ENCODE results near the gene LMLN.
"Not testable (repeated sequence)": the region's sequence is repeated elsewhere in the genome, so short reads cannot be mapped to it uniquely, and the experiment has no call there.

LMLN gene

GRCh38 chr3:197956626-197956988 lies 3.4 kb upstream of the LMLN start:
- DNase-seq (ENCODE audit: low read depth) = no peak

DNA sequence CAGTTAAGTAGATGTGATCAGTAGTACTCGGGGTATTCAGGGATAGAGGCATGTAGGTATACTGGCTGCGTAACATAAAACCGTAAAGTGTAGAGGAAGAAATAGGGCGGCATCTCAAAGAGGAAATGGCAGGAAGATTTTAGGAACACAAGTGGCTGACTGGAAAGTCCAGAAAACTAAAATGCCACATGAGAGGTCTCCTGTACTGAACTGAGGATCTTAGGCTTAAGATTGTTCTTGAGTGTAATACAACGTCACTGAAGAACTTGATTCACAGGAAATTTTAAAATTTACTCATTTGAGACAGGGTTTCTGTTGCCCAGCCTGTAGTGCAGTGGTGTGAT lies 2.3 kb upstream of the LMLN start:
- no peak for DNase-seq (ENCODE audit: low read depth)

GRCh38 chr3:197958346-197958745 lies 1.7 kb upstream of the LMLN start:
- DNase-seq (ENCODE audit: low read depth) = no peak

GRCh38 chr3:197958848-197959247 lies 1.2 kb upstream of the LMLN start:
- not testable (repeated sequence) for DNase-seq (ENCODE audit: low read depth)

- DNase-seq (ENCODE audit: low read depth) = no peak
These were observed 522 bp upstream of the LMLN start for GRCh38 chr3:197959500-197959890.

GRCh38 chr3:197960694-197961581 lies 921 bp downstream of the LMLN start:
- DNase-seq (ENCODE audit: low read depth) = no peak

- no peak for DNase-seq (ENCODE audit: low read depth)
These were observed 1.5 kb downstream of the LMLN start for GRCh38 chr3:197961582-197961945.

DNA sequence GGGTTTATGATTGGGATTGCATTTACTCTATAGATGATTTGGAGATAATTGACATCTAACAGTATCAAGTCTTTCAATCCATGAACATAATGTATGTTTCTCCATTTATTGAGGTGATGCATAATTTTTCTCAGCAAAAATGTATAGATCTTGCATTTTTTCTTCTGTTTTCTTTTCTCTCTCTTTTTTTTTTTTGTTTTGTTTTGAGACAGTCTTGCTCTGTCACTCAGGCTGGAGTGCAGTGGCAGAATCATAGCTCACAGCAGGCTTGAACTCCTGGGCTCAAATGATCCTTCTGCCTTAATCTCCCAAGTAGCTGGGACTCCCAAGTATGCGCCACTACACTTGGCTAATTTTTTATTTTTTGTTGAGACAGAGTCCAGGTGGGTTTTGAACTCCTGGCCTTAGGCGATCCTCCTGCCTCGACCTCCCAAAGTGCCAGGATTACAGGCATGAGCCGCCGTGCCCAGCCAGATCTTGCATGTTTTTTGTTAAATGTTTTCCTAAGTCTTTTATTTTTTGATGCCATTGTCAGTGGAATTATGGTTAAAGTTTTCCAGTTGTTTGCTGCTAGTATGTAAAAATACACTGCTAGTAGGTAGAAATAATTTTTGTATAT lies 3.1 kb downstream of the LMLN start:
- DNase-seq (ENCODE audit: low read depth) = no peak

DNA sequence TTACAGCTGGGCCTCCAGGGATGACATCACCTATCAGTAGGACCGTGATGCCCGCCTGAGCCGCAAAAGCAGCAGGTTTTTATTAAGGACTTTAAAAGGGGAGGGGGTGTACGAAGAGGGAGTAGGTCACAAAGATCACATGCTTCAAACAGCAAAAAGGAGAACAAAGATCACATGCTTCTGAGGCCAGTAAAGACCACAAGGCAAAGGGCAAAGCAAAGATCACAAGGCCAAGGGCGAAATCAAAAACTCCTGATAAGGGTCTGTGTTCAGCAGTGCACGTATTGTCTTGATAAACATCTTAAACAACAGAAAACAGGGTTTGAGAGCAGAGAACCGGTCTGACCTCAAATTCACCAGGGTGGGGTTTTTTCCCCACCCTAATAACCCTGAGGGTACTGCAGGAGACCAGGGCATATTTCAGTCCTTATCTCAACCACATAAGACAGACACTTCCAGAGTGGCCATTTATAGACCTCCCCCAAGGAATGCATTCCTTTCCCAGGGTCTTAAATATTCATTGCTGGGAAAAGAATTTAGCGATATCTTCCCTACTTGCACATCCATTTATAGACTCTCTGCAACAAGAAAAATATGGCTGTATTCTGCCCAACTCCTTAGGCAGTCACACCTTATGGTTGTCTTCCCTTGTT lies 7.4 kb downstream of the LMLN start:
- DNase-seq (ENCODE audit: low read depth) = not testable (repeated sequence)

DNA sequence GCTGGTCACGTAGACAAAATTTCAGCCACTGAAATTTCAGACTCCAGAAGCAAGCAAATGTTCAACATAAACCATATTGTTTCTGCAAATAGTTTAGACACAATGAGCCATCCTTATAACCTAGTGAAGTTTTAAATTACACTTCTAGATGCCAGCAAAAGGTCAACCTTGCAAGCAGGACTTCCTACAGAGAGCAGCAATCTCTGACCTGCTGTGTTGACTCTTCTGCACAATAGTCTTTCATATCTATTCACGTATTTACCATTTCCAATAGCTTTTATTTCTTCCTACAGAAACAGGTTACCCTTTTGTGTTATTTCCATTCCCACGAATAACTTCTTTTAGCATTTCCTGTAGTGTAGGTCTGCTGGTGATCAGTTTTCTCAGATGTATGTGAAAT lies 10.6 kb downstream of the LMLN start:
- DNase-seq (ENCODE audit: low read depth) = no peak

- no peak for DNase-seq (ENCODE audit: low read depth)
These were observed 14.0 kb downstream of the LMLN start for GRCh38 chr3:197974016-197974415.

DNA sequence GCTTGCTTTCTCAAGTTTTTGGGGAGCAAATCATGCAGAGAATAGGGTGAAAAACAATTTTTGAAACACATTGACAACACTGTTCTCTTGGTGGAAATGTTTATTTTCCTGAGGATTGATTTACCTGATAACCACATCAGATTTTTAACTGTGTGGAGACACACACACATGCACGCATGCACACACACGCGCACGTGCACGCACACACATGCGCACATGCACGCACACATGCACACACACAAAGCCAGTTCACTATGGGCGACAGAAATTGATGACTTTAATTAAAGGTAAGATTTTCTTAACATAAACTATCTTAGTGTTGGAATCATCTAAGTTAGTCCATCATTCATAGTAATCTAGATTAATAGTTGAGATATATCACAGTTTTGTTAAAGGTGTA lies 15.3 kb downstream of the LMLN start:
- DNase-seq (ENCODE audit: low read depth) = no peak

- no peak for DNase-seq (ENCODE audit: low read depth)
These were observed 23.1 kb downstream of the LMLN start for GRCh38 chr3:197983076-197983475.

DNA sequence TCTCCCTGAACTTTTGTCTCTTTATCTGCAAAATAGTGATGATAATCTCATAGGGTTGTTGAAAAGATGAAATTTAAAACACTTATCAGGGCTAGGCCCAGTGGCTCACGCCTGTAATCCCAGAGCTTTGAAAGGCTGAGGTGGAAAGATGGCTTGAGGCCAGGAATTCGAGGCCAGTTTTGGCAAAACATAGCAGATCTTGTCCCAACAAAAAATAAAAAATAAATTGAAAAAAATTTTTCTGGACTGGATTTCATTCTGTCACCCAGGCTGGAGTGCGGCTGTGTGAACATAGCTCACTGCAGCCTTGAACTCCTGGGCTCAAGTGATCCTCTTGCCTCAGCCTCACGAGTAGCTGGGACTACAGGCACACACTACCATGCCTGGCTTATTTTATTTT lies 29.6 kb downstream of the LMLN start:
- DNase-seq (ENCODE audit: low read depth) = no peak

DNA sequence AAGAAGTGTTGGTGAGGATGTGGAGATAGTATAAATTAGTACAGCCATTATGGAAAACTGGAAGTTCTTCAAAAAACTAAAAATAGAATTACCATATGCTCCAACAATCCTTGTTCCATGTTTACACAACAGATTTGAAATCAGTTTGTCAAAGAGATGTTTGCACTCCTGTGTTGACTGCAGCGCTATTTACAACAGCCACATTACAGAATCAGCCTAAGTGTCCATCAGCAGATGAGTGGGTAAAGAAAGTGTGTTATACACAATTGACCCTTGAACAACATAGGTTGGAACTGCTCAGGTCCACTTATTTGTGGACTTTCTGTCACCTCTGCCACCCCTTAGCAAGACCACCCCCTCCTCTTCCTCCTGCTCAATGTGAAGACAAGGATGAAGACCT lies 34.7 kb downstream of the LMLN start:
- DNase-seq (ENCODE audit: low read depth) = no peak

DNA sequence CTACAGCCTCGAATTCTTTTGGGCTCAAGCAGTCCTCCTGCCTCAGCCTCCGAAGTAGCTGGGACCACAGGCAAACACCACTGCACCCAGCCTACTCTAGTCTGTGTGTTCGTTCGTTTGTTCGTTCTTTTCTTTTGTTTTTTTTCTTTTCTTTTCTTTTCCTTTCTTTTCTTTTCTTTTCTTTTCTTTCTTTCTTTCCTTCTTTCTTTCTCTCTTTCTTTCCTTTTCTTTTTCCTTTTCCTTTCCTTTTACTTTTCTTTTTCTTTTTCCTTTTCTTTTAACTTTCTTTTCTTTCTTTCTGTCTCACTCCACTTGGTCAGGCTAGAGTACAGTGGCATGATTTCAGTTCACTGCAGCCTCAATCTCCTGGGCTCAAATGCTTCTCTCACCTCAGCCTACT lies 36.8 kb downstream of the LMLN start:
- DNase-seq (ENCODE audit: low read depth) = no peak

GRCh38 chr3:197997936-197998335 lies 37.9 kb downstream of the LMLN start:
- DNase-seq (ENCODE audit: low read depth) = no peak

GRCh38 chr3:198017090-198017489 lies 57.1 kb downstream of the LMLN start:
- DNase-seq (ENCODE audit: low read depth) = no peak

DNA sequence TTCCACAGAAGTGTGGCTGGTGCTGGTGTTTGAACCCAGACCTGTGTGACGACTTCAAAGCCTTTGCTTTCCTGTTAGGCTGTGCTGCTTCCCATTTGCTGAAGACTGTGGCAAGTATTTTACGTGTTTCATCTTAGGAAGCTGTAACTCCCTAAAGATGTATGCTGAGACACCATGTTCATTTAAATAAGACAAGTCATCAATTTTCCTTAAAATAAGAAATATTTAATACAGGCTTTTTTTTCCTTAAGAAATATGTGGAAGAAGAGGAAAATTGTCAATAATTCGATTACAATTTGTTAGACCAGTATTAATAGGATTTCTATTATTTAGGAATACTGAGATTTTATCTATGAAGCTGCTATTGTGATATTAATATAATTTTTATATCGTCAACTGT lies 58.4 kb downstream of the LMLN start:
- no peak for DNase-seq (ENCODE audit: low read depth)

DNA sequence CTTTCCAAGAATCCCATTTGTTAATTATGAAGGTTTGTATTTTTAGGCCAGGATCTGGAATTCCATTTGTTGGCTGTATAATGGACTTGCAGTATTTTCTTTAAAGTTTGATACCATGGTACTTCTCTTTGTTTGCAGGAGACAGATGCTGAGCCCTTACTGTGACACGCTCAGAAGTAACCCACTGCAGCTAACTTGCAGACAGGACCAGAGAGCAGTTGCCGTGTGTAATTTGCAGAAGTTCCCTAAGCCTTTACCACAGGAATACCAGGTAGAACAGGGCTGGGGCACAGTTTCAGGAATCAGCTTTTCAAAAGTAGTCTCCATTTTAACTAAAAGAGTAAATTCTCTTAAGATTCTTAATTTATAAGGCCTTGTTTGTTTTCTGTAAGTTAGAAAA lies 59.1 kb downstream of the LMLN start:
- no peak for DNase-seq (ENCODE audit: low read depth)

DNA sequence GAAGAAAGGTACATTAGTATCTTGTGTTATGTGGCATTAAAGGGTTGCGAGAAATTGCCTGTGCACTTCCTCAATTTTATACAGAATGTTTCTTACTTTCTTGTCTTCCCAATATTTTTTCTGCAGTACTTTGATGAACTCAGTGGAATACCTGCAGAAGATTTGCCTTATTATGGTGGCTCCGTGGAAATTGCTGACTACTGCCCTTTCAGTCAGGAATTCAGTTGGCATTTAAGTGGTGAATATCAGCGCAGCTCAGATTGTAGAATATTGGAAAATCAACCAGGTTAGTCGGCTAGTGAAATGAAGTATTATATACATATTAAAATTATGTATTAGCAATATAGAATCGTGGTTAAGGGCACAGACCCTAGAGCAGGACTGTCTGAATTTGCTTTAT lies 61.3 kb downstream of the LMLN start:
- no peak for DNase-seq (ENCODE audit: low read depth)

- DNase-seq (ENCODE audit: low read depth) = no peak
These were observed 62.6 kb downstream of the LMLN start for GRCh38 chr3:198022604-198023003.

DNA sequence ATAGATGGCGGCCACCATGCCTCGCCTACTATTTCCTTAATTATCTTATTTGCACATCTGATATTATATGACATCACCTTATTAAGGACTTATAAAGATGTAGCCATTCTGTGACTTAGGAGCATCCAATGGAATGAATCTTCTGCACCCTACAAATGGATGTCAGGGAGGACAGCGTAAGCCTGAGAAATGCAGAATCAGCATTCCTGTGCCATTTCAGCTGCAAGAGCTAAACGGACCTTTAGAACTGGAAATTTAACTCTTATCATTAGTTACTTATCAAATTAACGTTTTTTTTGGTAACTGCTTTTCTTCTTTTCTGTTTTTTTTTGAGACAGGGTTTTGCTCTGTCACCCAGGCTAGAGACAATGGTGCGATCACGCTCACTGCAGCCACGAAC lies 65.6 kb downstream of the LMLN start:
- DNase-seq (ENCODE audit: low read depth) = no peak

- DNase-seq (ENCODE audit: low read depth) = no peak
These were observed 66.6 kb downstream of the LMLN start for GRCh38 chr3:198026620-198027019.

Data from HS-5 (cell line).